ENCODE results near the gene PTBP1.
A peak's percentile ranks its signal among the peaks of the same experiment; 100 is the strongest.

Gene PTBP1

DNA sequence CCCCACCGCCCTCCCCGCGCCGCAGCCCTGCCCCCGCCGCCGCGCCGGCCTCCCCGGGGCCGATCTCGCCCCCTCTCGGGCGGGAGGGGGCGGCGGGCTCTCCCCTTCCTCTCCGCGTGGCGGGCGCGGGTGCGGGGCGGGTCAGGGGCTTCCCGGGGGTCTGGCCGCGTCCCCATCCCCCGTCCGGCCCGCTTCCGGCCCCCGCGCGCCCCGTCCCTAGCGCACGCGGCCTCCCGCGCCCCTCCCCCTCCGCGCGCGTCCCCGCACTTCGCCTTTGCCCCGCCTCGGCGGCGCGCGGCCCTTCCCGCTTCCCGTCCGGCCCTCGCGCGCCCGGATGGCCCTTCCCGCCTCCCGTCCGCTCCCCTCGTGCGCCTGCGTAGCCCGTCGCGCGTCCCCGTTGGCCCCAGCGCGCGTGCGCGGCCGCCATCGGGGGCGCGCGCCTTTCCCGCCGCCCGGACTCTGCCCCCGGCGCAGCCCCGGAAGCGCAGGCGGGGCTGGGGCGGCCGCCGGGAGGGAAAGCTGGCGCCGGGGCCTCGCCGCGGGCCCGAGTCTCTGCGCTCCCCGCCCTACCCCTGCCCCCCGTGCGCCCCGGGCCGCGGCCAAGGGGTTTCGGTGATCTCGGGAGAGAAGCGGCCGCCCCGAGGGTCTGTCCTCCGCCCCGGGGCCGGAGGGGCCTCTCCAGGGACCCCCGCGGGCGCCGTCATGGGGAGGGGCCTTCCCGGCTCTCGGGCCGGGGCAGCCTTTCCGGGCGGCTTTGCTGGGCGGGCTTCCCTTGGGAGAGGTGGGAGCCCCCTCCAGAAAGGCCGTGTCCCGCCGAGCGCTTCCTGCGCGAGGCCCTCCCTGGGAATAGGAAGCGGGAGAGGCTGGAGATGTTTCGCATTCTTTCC is 519 bp downstream of the PTBP1 start:
- DNase-seq (ENCODE audit: low read depth in 2 of 2): peak; percentile 68 to 70

DNA sequence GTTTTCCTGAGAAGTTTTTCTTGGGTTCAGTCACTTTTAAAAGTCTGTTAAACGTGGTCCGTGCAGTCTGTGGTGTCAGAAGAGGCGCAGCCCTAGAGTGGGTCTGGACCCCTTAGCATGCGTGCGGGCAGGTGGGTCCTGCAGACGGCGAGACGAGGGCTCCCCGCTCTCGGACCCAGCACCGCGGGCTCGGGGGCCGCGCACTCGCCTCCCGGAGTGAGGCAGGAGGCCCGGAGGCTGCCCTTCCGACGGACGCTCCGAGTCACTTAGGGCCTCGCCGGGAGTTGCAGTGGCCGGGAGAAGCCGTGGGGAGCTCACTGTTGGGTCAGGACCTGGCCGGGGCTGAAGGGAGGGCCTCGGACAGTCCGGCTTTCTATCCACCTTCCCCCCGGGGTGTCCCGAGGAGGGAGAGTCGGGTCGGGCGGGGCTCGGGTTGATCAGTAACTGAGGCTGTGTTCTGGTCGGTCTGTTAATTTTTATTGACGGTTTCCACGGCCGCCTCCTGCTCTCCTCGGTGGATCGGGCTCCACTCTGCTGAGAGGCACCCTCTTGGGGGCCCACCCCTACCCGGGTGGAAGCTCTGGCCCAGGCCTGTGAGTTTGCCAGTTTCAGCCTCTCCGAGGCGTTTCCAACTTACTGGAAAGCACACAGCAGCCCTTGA is 1.3 kb downstream of the PTBP1 start:
- DNase-seq (ENCODE audit: low read depth in 2 of 2): no peak

DNA sequence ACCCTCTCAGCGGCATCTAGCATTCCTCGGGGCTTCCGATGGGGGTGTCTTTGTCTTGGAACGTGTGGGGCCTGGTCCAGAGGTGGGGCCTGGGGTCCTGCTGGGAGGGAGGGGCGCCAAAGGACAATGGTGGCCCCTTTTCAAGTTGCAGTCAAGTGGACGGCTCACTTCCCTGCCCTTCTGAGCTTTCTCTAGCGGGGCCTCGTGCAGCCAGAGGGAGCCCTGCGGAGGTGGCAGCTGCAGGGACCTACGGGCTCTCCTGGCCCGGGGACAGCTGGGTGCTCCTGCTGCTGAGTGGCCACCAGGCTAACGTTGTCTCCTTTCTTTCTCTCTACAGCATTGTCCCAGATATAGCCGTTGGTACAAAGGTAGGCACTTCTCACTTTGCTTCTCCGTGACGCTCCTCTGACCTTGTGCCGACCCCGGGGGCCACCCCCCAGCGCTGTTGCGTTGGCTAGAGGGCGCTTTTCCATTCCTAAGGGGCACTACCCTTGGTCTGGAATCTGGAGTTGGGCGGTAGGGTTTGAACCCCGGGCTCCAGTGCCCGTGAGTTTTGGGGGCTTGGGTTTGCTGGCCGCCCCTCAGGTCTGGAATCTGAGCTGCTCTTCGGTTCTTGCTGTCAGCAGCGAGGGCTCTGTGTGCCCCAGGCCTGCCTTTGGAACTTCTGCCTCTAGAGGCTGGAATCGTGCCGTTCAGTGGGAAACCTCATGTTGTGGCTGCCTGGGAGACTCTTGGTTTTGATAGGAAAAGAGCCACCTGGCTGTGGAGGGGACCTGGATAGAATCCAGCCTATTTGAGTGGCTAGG is 2.0 kb downstream of the PTBP1 start:
- DNase-seq (ENCODE audit: low read depth in 2 of 2): no peak

DNA sequence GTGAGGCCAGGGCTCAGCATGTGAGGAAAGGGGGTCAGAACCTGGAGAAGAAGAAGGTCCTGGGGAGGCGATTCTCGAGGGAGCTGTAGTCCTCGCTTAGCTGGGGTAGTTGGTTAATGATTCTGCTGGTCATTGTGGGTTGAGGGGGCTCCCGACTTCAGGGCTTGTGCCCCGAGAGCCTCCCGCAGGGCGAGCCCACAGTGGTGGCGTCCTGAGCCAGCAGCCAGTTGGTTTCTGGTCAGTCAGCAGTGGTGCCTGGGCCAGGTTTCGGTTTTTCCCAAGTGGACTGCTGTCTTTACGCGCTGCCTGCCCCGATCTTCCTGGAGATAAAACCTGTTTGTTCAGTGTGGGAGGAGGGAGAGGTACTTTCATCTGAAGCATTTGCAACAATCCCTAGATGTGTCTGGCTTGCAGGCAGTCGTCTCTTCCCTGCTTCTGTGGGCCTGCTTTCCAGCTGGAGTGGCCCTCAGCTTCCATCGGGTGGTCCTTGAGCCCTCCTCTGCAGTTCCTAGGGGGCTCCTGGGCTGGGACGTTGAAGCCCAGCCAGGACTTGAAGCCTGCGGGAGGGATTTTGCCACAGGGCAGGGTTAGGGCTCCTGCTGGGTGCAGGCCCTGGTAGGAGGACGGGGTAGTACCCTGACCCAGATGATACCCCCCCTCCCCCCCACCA is 3.2 kb downstream of the PTBP1 start:
- no peak for DNase-seq (ENCODE audit: low read depth in 2 of 2)

DNA sequence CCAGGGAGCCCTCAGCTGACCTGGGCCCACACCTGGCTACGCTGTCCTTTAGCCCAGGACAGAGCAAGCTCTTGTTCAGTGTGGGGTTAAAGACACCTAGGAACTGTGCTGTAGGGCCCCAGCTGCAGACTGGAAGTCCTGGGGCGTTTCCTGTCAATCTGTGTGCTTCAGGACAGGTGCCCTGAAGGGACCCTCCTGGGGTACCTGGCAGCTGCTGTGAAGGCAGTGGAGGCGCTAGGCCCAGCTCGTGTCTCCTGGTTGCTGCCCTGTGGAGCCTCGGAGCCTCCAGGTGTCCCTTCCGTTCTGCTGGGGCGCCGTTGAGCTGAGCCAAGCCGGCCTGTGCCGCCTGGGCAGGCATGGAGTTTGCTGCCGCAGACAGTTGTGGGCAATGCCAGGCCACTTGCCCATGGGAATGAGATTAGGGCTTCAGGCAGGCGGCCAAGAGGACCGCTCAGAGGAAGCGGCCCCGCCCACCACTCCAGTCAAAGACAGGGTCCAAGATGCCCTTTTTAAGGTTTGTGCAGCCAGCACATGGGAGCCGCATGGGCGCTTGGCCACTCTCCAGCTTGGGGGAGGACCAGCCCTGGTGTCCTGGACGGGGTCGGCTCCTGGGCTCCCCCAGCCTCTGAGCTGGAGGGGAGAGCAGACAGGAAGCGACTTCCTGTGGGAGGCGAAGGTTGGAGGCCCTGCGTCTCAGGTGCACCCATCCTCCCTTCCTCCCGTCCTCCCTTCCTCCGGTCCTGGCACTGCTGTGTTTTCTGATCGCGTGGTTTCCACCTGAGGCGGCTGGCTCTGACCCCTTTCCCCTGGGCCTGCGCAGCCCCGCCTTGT is 4.0 kb downstream of the PTBP1 start:
- DNase-seq (ENCODE audit: low read depth in 2 of 2): no peak

DNA sequence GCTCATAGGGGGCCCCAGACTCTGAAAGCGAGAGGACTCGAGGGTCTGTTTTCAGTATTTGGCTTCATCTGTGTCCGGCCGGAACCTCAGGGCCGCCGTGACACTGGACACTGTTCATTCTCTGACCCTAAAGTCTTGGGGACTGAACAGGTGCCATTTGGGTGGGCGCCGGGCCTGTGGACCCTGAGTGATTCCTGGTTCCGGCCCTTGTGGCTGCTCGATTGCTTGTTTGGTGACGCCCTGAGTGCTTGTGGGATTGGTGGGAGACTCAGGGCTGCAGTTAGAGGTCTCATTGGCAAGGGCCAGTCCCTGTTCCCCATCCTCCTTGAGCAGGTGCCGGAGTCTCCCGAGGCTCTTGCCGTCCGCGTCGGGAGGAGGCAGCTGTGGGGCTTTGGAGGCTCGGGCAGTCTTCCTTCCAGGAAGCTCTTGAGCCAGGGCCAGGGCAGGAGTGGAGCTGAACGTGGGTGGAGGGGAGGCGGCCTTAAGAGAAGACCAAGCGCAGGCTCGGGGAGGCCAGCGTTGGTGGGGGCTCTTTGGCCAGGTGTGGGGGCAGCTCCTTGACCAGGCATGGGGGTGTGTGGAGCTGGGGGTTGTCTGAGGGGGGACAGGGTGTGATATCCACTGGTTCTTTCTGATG is 4.7 kb downstream of the PTBP1 start:
- DNase-seq (ENCODE audit: low read depth in 2 of 2): no peak

DNA sequence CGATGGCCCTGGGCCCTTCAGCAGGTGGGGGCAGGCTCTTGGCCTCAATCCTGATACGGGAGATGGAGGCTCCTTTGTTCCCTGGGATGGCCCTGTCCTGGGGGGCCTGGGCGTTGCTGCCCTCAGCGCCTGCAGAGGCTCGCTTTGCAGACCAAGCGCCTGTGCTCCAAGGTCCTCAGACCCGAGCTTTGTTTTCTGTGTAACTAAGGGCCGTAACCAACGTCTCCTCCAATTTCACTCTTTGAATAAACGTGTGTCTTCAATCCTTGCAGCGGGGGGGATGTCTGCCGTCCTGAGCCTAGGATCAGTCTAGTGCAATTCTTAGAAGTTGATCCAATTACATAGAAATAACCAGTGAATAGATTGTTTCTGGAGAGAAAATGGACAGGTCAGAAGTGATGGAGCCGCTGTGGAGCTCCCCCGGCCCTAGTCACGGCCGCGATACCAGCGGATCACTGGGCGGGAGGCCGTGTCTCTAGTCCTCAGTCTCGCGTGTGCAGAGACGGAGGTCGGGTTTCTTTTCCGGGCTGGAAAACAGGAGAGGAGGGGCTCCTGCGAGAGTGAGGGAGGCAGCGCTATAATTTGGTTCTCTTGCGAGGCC is 5.3 kb downstream of the PTBP1 start:
- no peak for DNase-seq (ENCODE audit: low read depth in 2 of 2)

DNA sequence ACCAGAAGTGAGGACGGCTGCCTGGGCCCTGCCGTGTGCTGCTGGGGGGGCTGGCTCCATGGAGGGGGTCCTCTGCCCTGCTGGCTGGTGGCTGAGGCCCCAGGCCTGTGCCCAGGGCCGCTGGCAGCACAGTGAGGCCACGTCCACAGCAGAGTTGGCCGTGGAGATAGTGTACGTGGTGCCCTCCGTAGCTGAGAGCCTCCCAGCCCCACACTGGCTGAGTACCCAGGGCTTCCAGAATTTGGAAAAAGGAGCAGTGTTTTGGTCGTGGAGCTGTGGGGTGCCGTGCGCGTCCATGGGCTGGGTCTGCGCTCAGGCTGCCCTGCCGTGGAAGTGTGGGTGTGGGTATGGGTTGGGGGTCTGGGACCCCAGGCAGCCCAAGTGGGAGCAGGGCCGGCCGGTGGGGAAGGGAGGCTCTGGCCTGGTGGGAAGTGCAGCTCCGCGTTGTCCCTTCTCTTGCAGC is 5.9 kb downstream of the PTBP1 start:
- no peak for DNase-seq (ENCODE audit: low read depth in 2 of 2)

DNA sequence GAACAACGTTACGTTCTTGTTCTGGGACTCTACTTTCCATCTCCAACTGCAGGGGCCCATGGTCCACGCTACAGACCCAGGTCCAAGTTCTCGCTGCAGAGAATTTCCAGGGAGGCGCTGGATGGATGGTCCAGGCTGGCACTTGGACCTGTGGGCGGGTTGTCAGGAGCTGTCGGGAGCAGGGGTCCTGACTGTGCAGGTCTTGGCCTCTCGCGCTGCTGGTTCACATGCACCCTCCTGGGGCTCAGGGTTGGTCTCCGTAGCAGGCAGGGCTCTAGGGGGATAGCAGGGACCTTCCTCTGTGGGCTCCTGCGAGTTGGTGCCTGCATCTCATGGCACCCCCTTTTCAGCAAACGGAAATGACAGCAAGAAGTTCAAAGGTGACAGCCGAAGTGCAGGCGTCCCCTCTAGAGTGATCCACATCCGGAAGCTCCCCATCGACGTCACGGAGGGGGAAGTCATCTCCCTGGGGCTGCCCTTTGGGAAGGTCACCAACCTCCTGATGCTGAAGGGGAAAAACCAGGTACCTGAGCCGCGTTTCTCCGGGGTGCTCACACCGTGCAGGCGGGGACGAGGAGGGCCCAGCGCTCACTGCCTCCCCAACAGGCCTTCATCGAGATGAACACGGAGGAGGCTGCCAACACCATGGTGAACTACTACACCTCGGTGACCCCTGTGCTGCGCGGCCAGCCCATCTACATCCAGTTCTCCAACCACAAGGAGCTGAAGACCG is 6.6 kb downstream of the PTBP1 start:
- no peak for DNase-seq (ENCODE audit: low read depth in 2 of 2)

DNA sequence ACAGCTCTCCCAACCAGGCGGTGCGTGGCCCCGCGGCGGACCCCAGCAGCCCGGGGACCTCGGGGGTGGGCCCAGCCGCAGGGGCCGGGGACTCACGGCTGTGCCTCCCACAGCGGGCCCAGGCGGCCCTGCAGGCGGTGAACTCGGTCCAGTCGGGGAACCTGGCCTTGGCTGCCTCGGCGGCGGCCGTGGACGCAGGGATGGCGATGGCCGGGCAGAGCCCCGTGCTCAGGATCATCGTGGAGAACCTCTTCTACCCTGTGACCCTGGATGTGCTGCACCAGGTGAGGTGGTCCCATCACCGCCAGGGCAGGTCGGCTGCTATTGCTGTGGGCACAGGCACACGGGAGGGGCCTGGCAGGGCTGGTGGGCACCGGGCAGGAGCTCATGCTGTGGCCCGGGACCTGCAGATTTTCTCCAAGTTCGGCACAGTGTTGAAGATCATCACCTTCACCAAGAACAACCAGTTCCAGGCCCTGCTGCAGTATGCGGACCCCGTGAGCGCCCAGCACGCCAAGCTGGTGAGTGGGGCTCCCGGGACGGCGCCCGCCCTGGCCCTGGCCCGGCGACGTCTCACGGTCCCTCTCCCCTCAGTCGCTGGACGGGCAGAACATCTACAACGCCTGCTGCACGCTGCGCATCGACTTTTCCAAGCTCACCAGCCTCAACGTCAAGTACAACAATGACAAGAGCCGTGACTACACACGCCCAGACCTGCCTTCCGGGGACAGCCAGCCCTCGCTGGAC is 7.3 kb downstream of the PTBP1 start:
- no peak for DNase-seq (ENCODE audit: low read depth in 2 of 2)

DNA sequence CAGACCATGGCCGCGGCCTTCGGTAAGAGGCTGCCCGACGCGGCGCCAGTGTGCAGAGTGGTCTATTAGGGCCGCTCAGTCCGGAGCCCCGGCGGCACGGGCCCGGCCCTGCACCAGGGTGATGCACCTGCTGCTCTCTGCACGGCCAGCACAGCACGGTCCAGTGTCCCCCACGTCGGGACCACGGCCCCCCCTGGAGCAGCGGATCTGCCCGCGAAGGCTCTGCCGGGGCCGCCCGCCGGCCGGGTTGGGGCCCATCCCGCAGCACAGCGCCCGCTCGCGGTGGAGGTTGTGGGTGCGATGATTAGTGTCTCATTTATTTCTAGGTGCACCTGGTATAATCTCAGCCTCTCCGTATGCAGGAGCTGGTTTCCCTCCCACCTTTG is 7.9 kb downstream of the PTBP1 start:
- DNase-seq (ENCODE audit: low read depth in 2 of 2): no peak

DNA sequence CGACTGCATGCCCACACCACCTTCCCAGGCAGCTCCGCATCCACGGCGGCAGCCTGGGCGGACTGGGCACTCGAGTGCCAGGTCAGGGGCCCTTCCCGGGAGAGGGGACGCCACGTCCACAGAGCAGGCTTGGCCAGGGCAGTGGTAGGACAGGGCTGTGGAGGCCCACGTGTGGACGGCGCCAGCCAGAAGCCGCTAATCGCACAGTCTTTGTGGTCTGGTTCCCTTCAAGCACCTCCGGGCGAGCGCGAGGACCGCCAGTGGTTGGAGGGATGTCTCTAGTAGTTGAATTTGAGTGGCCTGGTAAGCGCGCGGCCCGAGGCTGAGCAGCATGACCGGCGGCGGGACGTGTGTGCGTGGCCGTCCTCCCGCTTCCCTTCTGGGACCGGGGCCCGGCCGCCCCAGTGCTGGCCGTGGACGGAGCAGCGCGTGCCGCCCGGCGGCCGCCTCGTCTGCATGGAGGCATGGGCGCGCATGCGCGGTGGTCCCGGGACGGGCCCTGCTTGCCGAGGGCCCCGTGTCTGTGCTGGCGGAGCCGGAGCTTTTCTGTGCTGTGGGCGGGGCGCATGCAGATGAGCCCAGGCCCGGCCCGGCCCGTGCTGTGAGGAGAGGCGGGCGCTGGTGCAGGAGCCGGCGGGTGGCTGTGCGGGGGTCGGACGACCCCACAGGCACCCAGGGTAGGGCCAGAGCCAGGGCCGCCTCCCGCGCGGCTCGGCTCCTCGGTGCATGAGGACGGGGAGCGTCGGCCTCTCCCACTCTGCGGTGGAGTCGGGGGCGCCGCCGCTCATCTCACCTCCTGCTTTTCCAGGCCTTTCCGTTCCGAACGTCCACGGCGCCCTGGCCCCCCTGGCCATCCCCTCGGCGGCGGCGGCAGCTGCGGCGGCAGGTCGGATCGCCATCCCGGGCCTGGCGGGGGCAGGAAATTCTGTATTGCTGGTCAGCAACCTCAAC is 8.6 kb downstream of the PTBP1 start:
- DNase-seq (ENCODE audit: low read depth in 2 of 2): no peak

DNA sequence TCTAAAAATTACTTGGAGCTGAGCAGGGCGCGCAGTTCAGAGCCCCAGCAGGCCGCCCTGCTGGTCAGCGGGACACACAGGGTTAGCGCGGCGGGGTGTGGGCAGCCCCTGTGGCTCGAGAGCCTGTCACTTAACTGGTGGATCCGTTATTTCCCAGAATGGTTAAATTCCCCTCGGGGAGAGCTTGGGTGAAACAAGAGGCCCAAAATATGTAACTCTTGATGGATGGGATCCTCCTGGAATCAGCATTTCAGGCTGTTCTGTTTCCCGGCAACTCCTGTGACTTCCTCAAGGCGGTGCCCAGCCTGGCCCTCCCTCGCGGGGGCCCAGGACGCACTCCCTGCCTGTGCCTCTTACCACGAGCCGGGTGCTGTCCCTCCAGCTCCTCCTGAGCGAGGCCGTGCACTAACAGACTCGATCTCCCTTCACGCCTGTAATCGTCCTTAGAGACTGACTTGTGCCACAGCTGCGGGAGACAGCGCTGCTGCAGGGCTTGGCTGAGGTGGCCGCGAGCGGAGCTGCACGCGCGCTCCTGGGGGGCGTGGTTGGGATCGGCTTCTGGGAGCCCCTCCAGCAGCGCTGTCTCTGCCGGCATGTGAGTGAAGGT is 9.7 kb downstream of the PTBP1 start:
- no peak for DNase-seq (ENCODE audit: low read depth in 2 of 2)

DNA sequence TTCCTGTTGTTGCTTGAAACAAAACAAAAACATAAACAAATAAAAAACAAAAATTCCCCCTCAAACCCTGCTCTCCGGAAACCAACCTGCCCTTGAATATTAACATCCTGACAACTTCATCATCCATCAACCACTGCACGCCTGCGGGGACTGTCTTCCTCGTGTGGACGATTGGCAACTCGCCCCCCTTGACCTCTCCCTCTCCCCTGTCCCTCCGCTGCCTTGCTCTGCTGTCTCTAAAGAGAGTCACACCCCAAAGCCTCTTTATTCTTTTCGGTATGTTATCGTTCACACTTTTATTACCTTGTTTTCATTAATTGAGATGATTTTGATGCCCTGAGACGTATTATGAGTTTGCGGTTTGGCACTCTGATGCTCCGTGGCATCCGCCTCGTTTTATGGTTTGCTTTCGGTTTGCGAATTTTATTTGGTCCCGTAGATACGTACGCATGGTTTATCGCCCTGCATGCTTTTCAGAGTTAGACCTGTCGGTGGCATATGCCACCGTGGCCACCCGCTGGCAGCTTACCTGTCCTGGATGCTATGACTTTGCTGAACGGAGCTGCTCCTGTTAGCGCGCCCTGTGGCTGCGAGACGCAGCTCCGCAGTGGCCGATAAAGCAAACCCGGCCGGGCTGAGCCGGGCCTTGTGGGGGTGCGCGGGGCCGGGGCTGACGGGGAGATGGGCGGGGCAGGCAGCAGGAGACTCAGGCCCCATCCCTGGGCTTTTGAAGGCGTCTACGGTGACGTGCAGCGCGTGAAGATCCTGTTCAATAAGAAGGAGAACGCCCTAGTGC is 10.6 kb downstream of the PTBP1 start:
- no peak for DNase-seq (ENCODE audit: low read depth in 2 of 2)

DNA sequence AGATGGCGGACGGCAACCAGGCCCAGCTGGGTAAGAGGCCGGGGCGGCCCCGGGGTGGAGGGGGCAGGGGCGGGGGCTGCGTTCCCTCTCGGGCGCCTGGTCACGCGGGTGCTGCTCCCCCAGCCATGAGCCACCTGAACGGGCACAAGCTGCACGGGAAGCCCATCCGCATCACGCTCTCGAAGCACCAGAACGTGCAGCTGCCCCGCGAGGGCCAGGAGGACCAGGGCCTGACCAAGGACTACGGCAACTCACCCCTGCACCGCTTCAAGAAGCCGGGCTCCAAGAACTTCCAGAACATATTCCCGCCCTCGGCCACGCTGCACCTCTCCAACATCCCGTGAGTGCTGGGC is 11.1 kb downstream of the PTBP1 start:
- DNase-seq (ENCODE audit: low read depth in 2 of 2): no peak
